ENCODE data around the gene PI4KA.
"Not testable (repeated sequence)": the region's sequence is repeated elsewhere in the genome, so short reads cannot be mapped to it uniquely, and the experiment has no call there.

Gene PI4KA

GRCh38 chr22:20776624-20777405, 81.8 kb downstream of the PI4KA start:
- no peak for DNase-seq (ENCODE audit: low read depth)

- no peak for DNase-seq (ENCODE audit: low read depth)
Measured at GRCh38 chr22:20775342-20775895, 83.2 kb downstream of the PI4KA start.

GRCh38 chr22:20774882-20775281, 83.7 kb downstream of the PI4KA start:
- DNase-seq (ENCODE audit: low read depth): no peak

DNA sequence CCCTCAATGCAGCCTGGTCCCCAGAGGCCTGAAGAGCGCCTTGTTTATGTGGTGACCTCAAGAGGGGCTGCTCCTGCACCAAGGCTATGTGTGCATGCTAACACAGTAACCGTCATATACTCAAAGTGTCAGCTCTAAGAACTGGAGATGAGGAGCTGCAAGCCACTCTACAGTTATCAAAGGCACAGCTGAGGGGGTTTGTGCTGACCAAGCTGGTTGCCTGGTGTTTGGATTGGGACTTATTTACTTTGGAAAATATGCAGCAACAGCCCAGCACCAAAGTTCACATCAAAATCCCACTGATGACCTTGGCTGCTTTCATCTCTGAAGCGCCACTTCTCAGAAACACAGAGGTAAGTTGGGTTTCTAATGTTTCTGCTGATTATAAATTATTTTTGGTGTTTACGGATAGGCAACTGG, 84.8 kb downstream of the PI4KA start, which contains the start of gene SERPIND1:
Gene SERPIND1 (plus strand): TSS at position 321 of the 420 bp plus-strand sequence. CDS start 5,200 bp downstream, outside the sequence.
- no peak for DNase-seq (ENCODE audit: low read depth)

DNA sequence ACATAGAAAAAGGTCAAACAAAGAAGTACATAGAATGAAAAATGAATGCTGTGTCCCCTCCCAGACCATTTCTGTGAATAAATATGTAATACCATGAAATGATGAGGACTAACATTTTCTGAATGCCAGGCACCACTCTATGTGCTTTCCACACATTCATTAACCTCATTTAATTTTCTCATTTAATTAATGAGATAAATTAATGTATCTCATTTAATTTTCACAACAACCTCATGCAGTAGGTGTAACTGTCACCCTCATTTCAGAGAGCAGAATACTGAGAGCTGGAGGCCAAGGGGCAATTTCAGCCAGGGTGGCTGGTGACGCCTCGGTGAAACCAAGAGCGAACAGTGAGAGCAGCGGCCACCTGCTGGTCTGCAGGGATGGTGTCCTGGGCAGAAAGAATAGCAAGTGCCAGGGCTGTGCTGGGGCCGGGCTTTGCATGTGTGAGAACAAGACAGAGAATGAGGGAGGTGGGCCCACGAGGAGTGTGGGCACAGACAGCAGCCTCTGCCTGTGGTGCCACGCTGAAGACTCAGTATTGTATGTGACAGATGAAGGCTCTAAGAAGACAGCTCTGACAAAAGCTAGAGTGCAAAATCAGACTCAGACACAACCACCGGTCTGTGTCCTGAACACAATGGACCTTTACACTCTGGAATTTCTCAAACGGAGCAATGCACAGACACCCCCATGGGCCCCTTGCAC, 86.5 kb downstream of the PI4KA start:
- no peak for DNase-seq (ENCODE audit: low read depth)

GRCh38 chr22:20769496-20769826, 89.2 kb downstream of the PI4KA start:
- DNase-seq (ENCODE audit: low read depth): not testable (repeated sequence)

GRCh38 chr22:20766530-20766929, 92.1 kb downstream of the PI4KA start:
- no peak for DNase-seq (ENCODE audit: low read depth)

- no peak for DNase-seq (ENCODE audit: low read depth)
Measured at GRCh38 chr22:20765938-20766337, 92.7 kb downstream of the PI4KA start.

DNA sequence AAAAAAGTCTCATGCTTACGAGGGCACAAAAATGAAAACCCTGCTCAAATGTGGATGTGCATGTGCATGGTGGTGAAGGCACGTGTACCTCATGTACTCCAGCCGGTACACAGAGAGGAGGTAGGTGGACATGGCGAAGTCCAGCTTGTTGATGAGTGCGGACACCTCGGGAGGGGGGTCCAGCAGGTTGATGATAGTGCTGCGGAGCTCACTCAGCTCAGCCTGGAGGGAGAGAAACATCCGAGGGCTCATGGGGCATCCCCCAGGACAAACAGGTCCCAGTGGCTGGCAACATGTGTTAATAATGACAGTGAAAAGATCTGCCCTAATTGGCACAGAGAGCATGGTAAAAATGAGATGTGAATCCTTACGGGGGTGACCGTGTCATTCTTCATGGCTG, 93.9 kb downstream of the PI4KA start:
- DNase-seq (ENCODE audit: low read depth): no peak

GRCh38 chr22:20764471-20764720, 94.2 kb downstream of the PI4KA start:
- no peak for DNase-seq (ENCODE audit: low read depth)

DNA sequence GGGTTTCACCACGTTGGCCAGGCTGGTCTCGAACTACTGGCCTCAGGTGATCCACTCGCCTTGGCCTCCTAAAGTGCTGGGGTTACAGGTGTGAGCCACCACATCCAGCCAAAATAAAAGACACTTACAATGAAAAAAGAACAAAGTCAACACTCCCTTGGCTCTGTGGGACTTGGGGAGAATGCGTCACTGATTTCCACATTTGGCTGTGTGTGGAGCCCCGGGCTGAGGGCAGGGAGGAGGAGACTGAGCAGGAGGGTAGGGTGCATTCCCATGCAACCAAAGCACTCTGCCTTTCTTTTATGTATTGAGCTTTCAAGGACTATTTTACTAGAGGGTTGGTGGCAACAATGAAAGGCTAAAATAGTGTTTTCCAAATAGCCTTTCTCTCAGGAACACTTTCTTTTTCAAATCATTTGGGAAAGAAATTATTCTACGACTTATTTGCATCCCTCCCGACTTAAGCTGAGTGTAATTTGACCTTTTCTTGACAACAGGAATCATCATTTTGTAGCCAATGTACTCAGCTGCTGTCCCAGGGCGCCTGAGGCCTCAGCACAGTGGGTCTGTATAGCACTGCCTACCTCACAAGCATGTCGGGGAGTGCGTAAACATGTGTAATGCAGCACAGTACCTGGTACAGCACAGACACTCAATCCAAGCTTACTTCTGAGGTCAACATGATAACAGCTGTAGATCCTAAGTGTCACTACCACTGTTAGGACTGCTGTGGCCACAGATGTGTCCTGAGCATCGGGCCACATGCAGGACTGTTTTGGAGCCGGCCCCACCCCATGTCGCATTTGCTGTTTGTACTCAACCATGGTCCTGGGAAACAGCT, 94.8 kb downstream of the PI4KA start:
- no peak for DNase-seq (ENCODE audit: low read depth)

GRCh38 chr22:20762233-20762796, 96.3 kb downstream of the PI4KA start:
- DNase-seq (ENCODE audit: low read depth): no peak

DNA sequence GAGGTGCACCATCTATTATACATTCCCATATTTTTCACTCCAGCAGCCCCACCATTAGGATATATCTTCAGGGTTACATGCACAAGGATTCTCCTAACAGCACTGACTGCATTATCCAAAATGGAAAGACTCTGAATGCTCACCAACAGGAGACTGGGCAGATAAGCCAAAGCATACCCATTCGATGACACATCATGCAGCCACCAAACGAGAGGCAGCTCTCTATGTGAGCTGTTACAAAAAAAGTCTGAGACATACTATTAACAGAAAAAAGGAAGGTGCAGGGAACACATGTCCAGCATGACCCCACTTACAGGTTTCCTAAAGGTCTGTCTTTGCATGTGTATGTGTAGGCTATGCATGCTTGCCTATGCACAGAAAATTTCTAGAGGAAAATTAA, 97.1 kb downstream of the PI4KA start:
- no peak for DNase-seq (ENCODE audit: low read depth)

- no peak for DNase-seq (ENCODE audit: low read depth)
Measured at GRCh38 chr22:20760084-20760483, 98.5 kb downstream of the PI4KA start.

- no peak for DNase-seq (ENCODE audit: low read depth)
Measured at GRCh38 chr22:20758688-20759087, 99.9 kb downstream of the PI4KA start.

DNA sequence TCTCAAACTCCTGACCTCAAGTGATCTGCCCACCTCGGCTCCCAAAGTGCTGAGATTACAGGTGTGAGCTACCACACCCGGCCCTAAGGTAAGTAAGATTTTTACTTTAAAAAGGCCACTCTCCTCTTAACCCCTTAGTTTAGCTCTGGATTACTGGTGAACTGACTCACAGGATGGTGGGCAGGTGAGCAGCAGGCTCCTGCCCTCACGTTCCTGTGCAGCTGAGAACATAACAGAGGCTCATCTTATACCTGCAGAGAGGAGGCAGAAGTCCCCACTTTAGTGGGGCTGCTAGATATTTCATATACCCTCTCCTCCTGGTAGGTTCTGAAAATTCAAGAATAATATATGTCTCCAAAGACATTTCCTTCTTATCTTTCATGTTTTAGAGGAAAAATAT, 101.8 kb downstream of the PI4KA start:
- no peak for DNase-seq (ENCODE audit: low read depth)

- no peak for DNase-seq (ENCODE audit: low read depth)
Measured at GRCh38 chr22:20752873-20753272, 105.7 kb downstream of the PI4KA start.

DNA sequence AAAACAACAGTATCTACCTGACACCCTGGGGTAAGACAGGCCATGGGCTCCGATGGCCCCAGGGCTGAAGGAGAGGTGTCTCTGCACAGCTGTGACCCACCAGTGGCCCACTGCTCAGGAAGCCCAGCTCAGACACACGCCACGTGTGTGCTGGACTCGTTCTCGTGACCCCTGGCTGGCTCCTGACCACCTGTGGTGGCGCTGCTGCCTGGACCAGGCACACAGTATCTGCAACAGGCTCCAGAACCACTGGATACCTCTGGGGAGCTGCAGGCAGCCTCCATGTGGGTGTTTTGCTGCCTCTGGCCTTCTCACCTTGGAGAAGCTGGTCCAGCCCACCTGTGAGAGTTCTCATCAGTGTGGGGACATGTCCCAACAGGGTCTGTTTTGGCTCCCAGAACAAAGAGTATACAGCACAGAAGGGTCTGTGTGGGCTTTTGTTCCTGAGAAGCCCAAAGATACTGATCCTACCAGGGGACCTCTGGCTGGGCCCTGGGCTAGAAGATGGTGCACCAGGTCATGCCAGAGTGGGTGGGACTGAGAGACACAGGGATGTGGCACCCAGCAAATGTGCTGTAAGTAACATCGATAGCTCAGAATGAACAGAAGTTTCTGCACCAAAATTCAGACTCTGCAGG, 106.4 kb downstream of the PI4KA start:
- DNase-seq (ENCODE audit: low read depth): no peak

DNA sequence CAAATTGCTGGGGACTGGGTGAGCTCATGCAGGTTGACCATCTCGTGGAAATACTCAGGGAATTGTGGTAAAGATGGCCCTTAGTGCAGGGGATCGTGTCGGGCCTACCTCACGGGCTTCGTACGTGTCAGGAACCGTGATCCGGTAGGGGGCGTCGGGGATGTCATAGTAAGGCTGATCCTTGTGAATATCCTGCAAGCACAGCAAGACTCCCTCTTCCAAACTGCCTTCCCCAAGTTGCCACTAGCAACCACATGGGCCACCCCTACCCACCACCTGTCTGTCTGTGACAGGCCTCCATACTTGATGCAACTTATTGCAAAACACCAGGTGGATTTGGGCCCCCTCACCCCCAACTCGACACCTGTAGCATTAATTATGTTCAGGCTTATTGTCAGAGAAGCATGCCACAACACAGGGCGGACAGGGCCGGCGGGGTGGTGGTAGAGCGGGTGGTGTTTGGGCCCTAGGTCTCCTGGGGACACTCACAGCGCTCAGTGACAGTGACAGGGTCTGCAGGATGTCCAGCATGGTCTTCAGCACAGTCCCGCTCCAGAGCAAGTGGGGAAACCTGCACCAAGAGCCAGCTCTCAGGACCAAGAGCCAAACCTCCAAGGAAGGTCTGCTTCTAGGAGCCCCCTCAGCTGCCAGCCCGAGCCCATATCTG, 107.3 kb downstream of the PI4KA start:
- DNase-seq (ENCODE audit: low read depth): no peak

DNA sequence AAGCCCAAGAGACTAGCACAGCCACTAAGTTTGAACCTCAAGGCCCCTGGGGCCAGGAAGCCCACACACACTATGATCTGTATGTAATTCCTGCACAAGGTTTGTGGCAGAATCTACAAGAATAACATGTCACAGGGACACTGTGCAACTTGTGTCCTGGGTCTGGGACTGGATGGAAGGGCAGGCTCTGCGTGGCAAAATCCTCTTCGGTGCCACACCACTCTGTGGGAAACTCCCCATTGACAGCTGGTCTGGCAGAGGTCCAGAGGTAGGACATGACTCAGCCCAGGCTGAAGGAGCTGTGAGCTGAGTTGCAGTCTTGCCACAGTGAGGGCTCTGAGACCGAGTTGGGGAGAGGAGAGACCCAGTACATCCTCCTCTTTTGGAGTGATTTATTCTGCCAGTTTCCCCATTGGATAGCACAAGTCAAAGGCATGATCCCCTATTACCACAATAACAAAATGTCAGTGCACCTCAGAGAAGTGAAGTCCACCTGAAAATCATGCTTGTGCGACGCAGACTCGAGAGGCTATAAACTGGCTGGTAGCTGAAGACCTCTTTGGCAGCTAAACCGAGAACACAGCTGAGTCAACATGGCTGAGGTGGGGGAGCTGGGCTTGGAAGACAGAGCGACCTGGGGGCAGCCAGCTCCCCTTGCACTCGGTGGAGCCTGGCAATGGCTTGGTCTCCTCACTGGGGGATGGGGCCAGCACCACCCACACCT, 108.0 kb downstream of the PI4KA start:
- DNase-seq (ENCODE audit: low read depth): no peak

DNA sequence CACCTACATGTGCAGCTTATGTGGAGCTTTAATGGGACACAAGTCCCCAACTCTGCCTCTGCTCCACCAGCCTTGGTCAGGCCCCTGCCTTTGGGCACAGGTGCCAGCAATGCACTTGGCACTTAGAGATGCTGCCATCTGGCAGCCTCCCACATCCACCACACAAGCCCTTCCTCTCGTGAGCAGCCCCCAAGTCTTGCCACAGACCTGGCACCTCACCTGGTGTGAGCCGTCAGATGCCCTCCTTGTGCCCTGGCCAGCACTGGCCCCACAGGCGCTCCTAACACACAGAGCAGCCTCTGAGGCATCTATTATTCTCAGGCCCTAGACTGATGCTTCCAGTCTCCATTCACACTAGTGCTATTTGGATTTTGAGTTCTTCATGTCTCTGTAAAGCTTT, 109.2 kb downstream of the PI4KA start:
- DNase-seq (ENCODE audit: low read depth): no peak
